Caco-2 (cell line): ENCODE measurements around the gene RPL31. TPM values are rescaled to one million over a fixed set of nuclear protein-coding genes. Genes with fewer than 3 reads are reported as not detected.

ENCODE experiments used
- BruUV-seq: library from RNA; stranded (reverse); fragments of 400-500 nt; replicated peaks from 2 replicates; lab custom pipeline; 2021; lab: Mats Ljungman, UMichigan
- CTCF ChIA-PET: fragments of 300-600 bp; sonication (Branson Sonifier 250); formaldehyde crosslinking; loops from one replicate; lab custom pipeline; 2022; ENCODE audit warnings: antibody characterized with exemption; lab: Charles Lee
- POLR2A ChIA-PET: fragments of 300-600 bp; sonication (Branson Sonifier 250); formaldehyde crosslinking; loops from one replicate; lab custom pipeline; 2022; ENCODE audit warnings: antibody characterized with exemption; lab: Charles Lee
- DNase-seq, 2 experiments: peaks; one replicate each; pipeline versions ENCODE4 v3.0.0 to v3.0.0-alpha.2; 2020 to 2022
- H3K27me3 ChIP-seq: replicated peaks from 2 replicates; pipeline ENCODE4 v1.6.0; 2011; ENCODE audit warnings: low read length; ENCODE audit not compliant: control insufficient read depth, insufficient read depth
- H3K36me3 ChIP-seq: 2 replicates; pipeline ENCODE4 v1.5.1; 2011; ENCODE audit warnings: low read length; ENCODE audit not compliant: control insufficient read depth, insufficient read depth
- H3K4me1 ChIP-seq: fragments of 250-450 bp; sonication (Bioruptor Pico); 2 replicates; pipeline ENCODE4 v1.5.1; 2020; ENCODE audit warnings: mild to moderate bottlenecking
- H3K4me3 ChIP-seq: 2 replicates; pipeline ENCODE4 v1.5.1; 2011; ENCODE audit warnings: low read depth, mild to moderate bottlenecking, control low read depth, low read length
- H3K9me3 ChIP-seq: fragments of 250-450 bp; sonication (Bioruptor Pico); 2 replicates; pipeline ENCODE4 v1.5.1; 2020; ENCODE audit warnings: mild to moderate bottlenecking, moderate library complexity
- H3K27ac Mint-ChIP-seq: one replicate; pipeline ENCODE4 v1.8.0; 2022; ENCODE audit warnings: mixed read lengths; ENCODE audit not compliant: unreplicated experiment
- H3K27me3 Mint-ChIP-seq: one replicate; pipeline ENCODE4 v1.8.0; 2022; ENCODE audit warnings: mixed read lengths; ENCODE audit not compliant: insufficient read depth, unreplicated experiment
- H3K36me3 Mint-ChIP-seq: one replicate; pipeline ENCODE4 v1.8.0; 2022; ENCODE audit warnings: mild to moderate bottlenecking, mixed read lengths; ENCODE audit not compliant: insufficient read depth, unreplicated experiment
- H3K4me1 Mint-ChIP-seq: one replicate; pipeline ENCODE4 v1.8.0; 2022; ENCODE audit warnings: low read depth, mixed read lengths; ENCODE audit not compliant: unreplicated experiment
- H3K4me3 Mint-ChIP-seq: one replicate; pipeline ENCODE4 v1.8.0; 2022; ENCODE audit warnings: mild to moderate bottlenecking, moderate library complexity, mixed read lengths; ENCODE audit not compliant: unreplicated experiment
- H3K9me3 Mint-ChIP-seq: one replicate; pipeline ENCODE4 v1.8.0; 2022; ENCODE audit warnings: mixed read lengths; ENCODE audit not compliant: unreplicated experiment
- intact Hi-C: fragments of 100-400 bp; cut with micrococcal nuclease; formaldehyde crosslinking; loops from one replicate; pipeline ENCODE4 v1.10.0; 2022; ENCODE audit not compliant: unreplicated experiment
- total RNA-seq: library from RNA; stranded (reverse); gene quantifications from 2 replicates; pipeline ENCODE4 v1.2.3, GENCODE V29; 2022
- TF ChIP-seq, protein P1 (sequence below), 2 experiments: fragments of 200-600 bp in 1 of 2; IDR thresholded peaks; 1 replicate in 1 of 2; 2 replicates in 1 of 2; pipeline versions ENCODE4 v1.5.1 to v1.8.0; 2011 to 2022; ENCODE audit warnings: antibody characterized with exemption in 1 of 2, control low read depth in 1 of 2, inconsistent platforms in 1 of 2, low read depth in 1 of 2, low read length in 1 of 2, mild to moderate bottlenecking in 1 of 2, moderate library complexity in 1 of 2; ENCODE audit not compliant: insufficient read depth in 1 of 2, severe bottlenecking in 1 of 2, unreplicated experiment in 1 of 2

The RPL31 gene
- total RNA-seq, 1 experiment from 2014 or later = 2,026 TPM

DNA sequence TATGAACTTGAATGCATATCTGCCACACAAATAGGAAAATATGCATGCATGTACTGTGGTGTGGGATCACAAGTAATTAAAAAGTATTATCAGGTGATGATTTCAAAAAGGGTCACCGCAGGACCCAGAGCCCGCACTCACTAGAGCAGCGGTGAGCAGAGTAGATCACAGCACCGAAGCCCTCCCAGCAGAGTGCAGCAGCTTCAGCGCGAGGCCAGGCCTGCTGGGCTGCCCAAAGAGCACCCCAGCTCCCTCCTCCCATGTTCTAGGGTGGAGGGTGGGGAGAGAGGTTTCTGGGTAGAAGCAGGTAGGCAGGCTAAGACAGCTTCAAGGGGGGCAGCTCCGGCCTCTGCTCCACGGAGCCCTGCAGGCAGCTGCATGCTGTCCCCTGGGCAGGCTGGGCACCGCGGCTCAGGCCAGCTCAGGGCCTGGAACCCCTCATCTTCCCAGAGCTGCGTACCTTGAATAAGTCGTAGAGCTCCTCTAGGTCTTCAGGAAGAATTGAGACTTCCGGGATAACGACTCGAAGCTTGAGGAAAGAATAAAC lies 24.9 kb downstream of the RPL31 start:
- H3K36me3 Mint-ChIP-seq = peaks cover 35% of the 10 kb centered on the region
- Histone ChIP-seq H3K9me3 (no peaks in the 10 kb centered on the region), H3K4me3 (no peak overlapping the region), H3K4me1 (peaks cover 12% of the 10 kb centered on the region; the same call in 1 of the 2 replicates), H3K36me3 (0 out of 2 replicates have a peak, but pooled peaks cover 4% of the 10 kb centered on the region), H3K27me3 (no peaks in the 10 kb centered on the region)
- no peak overlapping the region for H3K4me3 Mint-ChIP-seq
- intact Hi-C loops = no loop called here
- ChIA-PET CTCF (no interaction called here), POLR2A (interaction anchor here (0.6 kb wide), 1 partner anchor 124 kb away, joined by 6 read pairs; the partner anchor contains the start of gene TBC1D8)
- H3K27ac Mint-ChIP-seq = no peak overlapping the region
- TF ChIP-seq, protein P1, sequence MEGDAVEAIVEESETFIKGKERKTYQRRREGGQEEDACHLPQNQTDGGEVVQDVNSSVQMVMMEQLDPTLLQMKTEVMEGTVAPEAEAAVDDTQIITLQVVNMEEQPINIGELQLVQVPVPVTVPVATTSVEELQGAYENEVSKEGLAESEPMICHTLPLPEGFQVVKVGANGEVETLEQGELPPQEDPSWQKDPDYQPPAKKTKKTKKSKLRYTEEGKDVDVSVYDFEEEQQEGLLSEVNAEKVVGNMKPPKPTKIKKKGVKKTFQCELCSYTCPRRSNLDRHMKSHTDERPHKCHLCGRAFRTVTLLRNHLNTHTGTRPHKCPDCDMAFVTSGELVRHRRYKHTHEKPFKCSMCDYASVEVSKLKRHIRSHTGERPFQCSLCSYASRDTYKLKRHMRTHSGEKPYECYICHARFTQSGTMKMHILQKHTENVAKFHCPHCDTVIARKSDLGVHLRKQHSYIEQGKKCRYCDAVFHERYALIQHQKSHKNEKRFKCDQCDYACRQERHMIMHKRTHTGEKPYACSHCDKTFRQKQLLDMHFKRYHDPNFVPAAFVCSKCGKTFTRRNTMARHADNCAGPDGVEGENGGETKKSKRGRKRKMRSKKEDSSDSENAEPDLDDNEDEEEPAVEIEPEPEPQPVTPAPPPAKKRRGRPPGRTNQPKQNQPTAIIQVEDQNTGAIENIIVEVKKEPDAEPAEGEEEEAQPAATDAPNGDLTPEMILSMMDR (IDR thresholded peaks at IDR 0.05; ENCODE audit: insufficient read depth in 1 of 2, low read depth in 1 of 2, low read length in 1 of 2, severe bottlenecking in 1 of 2, unreplicated experiment in 1 of 2) = no peak
- peak in 1 of 2 experiments; percentile 22 for DNase-seq
- H3K9me3 Mint-ChIP-seq = no peaks in the 10 kb centered on the region
- no peaks in the 10 kb centered on the region for H3K27me3 Mint-ChIP-seq
- BruUV-seq = no TSS peak
- H3K4me1 Mint-ChIP-seq = no peaks in the 10 kb centered on the region

DNA sequence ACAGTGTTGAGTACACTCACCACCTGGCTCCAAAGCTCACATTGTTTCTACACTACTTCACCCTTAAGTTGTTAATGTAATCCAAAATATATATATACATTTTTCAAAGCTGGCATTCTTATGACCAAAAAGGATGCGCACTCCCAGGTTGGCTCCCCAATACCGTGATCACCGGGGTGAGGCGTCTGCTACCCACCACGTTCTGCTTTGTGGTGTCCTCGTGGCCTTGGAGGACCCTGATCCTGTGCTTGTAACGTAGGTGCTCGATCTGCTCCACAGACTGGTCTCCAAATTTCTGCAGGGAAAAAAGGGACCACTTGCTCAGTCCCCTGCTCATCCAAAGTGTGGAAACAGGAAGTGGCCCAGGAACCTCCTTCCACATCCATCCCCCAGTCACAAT lies 25.8 kb downstream of the RPL31 start:
- BruUV-seq = no TSS peak
- CTCF ChIA-PET = interaction anchor here (0.5 kb wide), 1 partner anchor 179 kb away, joined by 3 read pairs; no protein-coding TSS in a partner anchor
- Mint-ChIP-seq H3K9me3 (no peaks in the 10 kb centered on the region), H3K27ac (no peak overlapping the region), H3K36me3 (peaks cover 28% of the 10 kb centered on the region), H3K4me3 (no peak overlapping the region), H3K4me1 (no peaks in the 10 kb centered on the region), H3K27me3 (no peaks in the 10 kb centered on the region)
- TF ChIP-seq, protein P1 (IDR thresholded peaks at IDR 0.05; ENCODE audit: insufficient read depth in 1 of 2, low read depth in 1 of 2, low read length in 1 of 2, severe bottlenecking in 1 of 2, unreplicated experiment in 1 of 2) = no peak
- intact Hi-C loops = no loop called here
- POLR2A ChIA-PET = no interaction called here
- Histone ChIP-seq H3K27me3 (no peaks in the 10 kb centered on the region), H3K4me3 (no peak overlapping the region), H3K36me3 (0 out of 2 replicates have a peak, but pooled peaks cover 4% of the 10 kb centered on the region), H3K4me1 (peaks cover 12% of the 10 kb centered on the region; the same call in 1 of the 2 replicates), H3K9me3 (no peaks in the 10 kb centered on the region)
- DNase-seq = no peak

DNA sequence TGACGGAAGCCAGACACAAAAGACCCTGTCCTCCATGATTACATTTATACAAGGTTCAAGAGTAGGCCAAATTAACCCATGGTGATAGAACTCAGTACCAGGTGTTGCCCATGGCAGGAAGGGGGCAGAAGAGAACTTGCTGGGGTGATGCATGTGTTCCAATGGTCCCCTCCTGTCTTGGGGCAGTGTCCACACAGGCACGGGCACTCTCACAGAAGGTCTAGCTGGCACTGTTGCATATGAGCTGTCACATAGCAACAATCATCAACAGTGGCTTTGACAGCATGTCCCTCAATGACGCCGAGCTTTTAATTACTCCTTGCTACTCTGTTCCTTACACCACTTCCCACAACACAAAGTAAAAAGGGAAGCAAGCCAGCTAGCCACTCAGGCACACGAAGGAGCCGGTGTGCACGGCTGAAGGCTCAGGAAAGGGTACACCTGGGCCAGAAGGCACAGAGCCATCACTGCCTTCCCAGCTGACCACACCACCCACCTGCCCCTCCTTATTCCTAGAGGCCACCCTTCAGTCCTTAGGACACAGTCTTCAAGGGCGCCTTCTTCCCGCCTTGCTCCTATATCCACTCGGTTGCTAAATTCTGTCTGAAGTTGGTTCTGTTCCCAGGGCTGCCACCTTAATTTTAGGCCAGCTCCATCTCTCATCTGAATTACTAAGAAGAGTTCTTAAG lies 28.9 kb downstream of the RPL31 start:
- TF ChIP-seq, protein P1 (IDR thresholded peaks at IDR 0.05; ENCODE audit: insufficient read depth in 1 of 2, low read depth in 1 of 2, low read length in 1 of 2, severe bottlenecking in 1 of 2, unreplicated experiment in 1 of 2) = no peak
- Mint-ChIP-seq H3K4me3 (no peak overlapping the region), H3K27me3 (no peaks in the 10 kb centered on the region), H3K4me1 (no peaks in the 10 kb centered on the region), H3K9me3 (no peaks in the 10 kb centered on the region), H3K36me3 (peaks cover 28% of the 10 kb centered on the region), H3K27ac (no peak overlapping the region)
- H3K27me3 ChIP-seq = no peaks in the 10 kb centered on the region
- H3K4me1 ChIP-seq = peaks cover 9% of the 10 kb centered on the region; the same call in 1 of the 2 replicates
- DNase-seq = no peak
- no peak overlapping the region for H3K4me3 ChIP-seq
- POLR2A ChIA-PET = no interaction called here
- H3K36me3 ChIP-seq = 0 out of 2 replicates have a peak, but pooled peaks cover 6% of the 10 kb centered on the region
- intact Hi-C loops = no loop called here
- CTCF ChIA-PET = interaction anchor here (0.8 to 1.1 kb wide), 2 partner anchors 18 to 122 kb away, joined by 3 read pairs; no protein-coding TSS in a partner anchor
- no TSS peak for BruUV-seq
- no peaks in the 10 kb centered on the region for H3K9me3 ChIP-seq
